Esophagus muscularis mucosa (tissue), 4 donors: Measurements from ENCODE around the gene TRABD2A. TPM values are rescaled to one million over a fixed set of nuclear protein-coding genes. Genes with fewer than 3 reads are reported as not detected.

ENCODE experiments used
- DNase-seq: peaks from one replicate; pipeline ENCODE4 v3.0.0-alpha.2; 2017; ENCODE audit errors: extremely low spot score
- H3K27ac ChIP-seq, 4 donors: fragments of 200-600 bp; sonication (generic); replicated peaks in 1 of 4; 1 replicate in 3 of 4; 2 replicates in 1 of 4; pipeline ENCODE4 v1.5.1; 2016 to 2019; ENCODE audit warnings: mild to moderate bottlenecking in 1 of 4
- H3K27me3 ChIP-seq, 4 donors: fragments of 200-600 bp; sonication (generic); one replicate each; pipeline versions ENCODE4 v1.5.1 to v1.6.0; 2016 to 2019
- H3K36me3 ChIP-seq, 4 donors: fragments of 200-600 bp; sonication (generic); one replicate each; pipeline ENCODE4 v1.5.1; 2016 to 2019
- H3K4me1 ChIP-seq, 4 donors: fragments of 200-600 bp; sonication (generic); one replicate each; pipeline ENCODE4 v1.5.1; 2016 to 2019
- H3K4me3 ChIP-seq, 4 donors: fragments of 200-600 bp; sonication (generic); 1 replicate in 2 of 4; 2 replicates in 2 of 4; pipeline ENCODE4 v1.5.1; 2016 to 2019; ENCODE audit warnings: mild to moderate bottlenecking in 4 of 4, moderate library complexity in 1 of 4
- H3K9me3 ChIP-seq, 4 donors: fragments of 200-600 bp; sonication (generic); 1 replicate in 3 of 4; 2 replicates in 1 of 4; pipeline ENCODE4 v1.5.1; 2016 to 2019
- CTCF ChIP-seq, 3 experiments: fragments of 200-600 bp in 2 of 3; fragments of 450-650 bp in 1 of 3; sonication (generic) in 2 of 3; IDR thresholded peaks; one replicate each; pipeline ENCODE4 v1.5.1; 2017 to 2019; ENCODE audit warnings: antibody characterized with exemption in 3 of 3, mild to moderate bottlenecking in 2 of 3, moderate library complexity in 1 of 3
- EP300 ChIP-seq: sonication (generic); formaldehyde crosslinking; IDR thresholded peaks from one replicate; pipeline ENCODE4 v1.6.1; 2017; ENCODE audit warnings: antibody characterized with exemption
- POLR2A ChIP-seq: fragments of 450-650 bp; IDR thresholded peaks from one replicate; pipeline ENCODE4 v1.6.1; 2017; ENCODE audit warnings: antibody characterized with exemption, moderate library complexity, mild to moderate bottlenecking, low read depth
- POLR2AphosphoS5 ChIP-seq, 2 donors: sonication (generic); formaldehyde crosslinking; IDR thresholded peaks; one replicate each; pipeline ENCODE4 v1.6.1; 2017; ENCODE audit warnings: antibody characterized with exemption in 2 of 2
- WGBS: methylation state at CpG from one replicate; pipeline ENCODE4 v1.1.5; 2018; 5-methylcytosine and 5-hydroxymethylcytosine counted together
- intact Hi-C: fragments of 100-400 bp; cut with DNase I; formaldehyde crosslinking; loops from one replicate; pipeline ENCODE4 v1.15.1; 2023
- total RNA-seq, 4 donors: library from RNA; depleted of rRNA; stranded (reverse); fragments of >200 nt; gene quantifications; one replicate each; pipeline versions ENCODE4 v1.1.0 to v1.2.1, GENCODE V29; 2016

TRABD2A gene
- total RNA-seq, 4 donors from 2014 or later, result 1.2 to 3.0 (median 2.1) TPM

GRCh38 chr2:84782717-84783442 is 98.0 kb downstream of the TRABD2A start:
- WGBS, result 68% methylated on average over 1 of the region's 1 CpG
- no peaks in the 10 kb centered on the region for H3K4me1 ChIP-seq
- intact Hi-C loops, result no loop called here
- no peaks in the 10 kb centered on the region for H3K9me3 ChIP-seq
- H3K4me3 ChIP-seq, result no peak overlapping the region
- no peak for DNase-seq
- no peaks in the 10 kb centered on the region for H3K27me3 ChIP-seq
- TF ChIP-seq POLR2A, result no peak
- TF ChIP-seq CTCF (IDR thresholded peaks at IDR 0.05), result no peak
- no peak for TF ChIP-seq POLR2AphosphoS5 (IDR thresholded peaks at IDR 0.05)
- TF ChIP-seq EP300, result no peak
- H3K36me3 ChIP-seq, result no peaks in the 10 kb centered on the region
- H3K27ac ChIP-seq, result no peak overlapping the region

- Histone ChIP-seq H3K4me1 (no peaks in the 10 kb centered on the region), H3K36me3 (no peaks in the 10 kb centered on the region), H3K27ac (no peak overlapping the region), H3K4me3 (no peak overlapping the region), H3K9me3 (no peaks in the 10 kb centered on the region), H3K27me3 (no peaks in the 10 kb centered on the region)
- WGBS, result 56% methylated on average over 3 of the region's 3 CpGs
- TF ChIP-seq POLR2AphosphoS5 (IDR thresholded peaks at IDR 0.05) (no peak), POLR2A (no peak), CTCF (IDR thresholded peaks at IDR 0.05) (no peak), EP300 (no peak)
- no peak for DNase-seq
- intact Hi-C loops, result no loop called here
Observed at GRCh38 chr2:84781942-84782716, 98.8 kb downstream of the TRABD2A start.

- DNase-seq, result no peak
- intact Hi-C loops, result no loop called here
- TF ChIP-seq CTCF (IDR thresholded peaks at IDR 0.05) (no peak), EP300 (no peak), POLR2A (no peak), POLR2AphosphoS5 (IDR thresholded peaks at IDR 0.05) (no peak)
- Histone ChIP-seq H3K4me3 (no peak overlapping the region), H3K36me3 (no peaks in the 10 kb centered on the region), H3K27ac (no peak overlapping the region), H3K4me1 (no peaks in the 10 kb centered on the region), H3K27me3 (no peaks in the 10 kb centered on the region), H3K9me3 (no peaks in the 10 kb centered on the region)
- WGBS, result 63% methylated on average over 3 of the region's 3 CpGs
Observed at GRCh38 chr2:84779781-84780180, 101.1 kb downstream of the TRABD2A start.

- Histone ChIP-seq H3K4me1 (no peaks in the 10 kb centered on the region), H3K27me3 (no peaks in the 10 kb centered on the region), H3K4me3 (no peak overlapping the region), H3K27ac (no peak overlapping the region), H3K36me3 (no peaks in the 10 kb centered on the region), H3K9me3 (peaks cover 0 to 3% (median 0%) of the 10 kb centered on the region in 4 donors)
- DNase-seq, result no peak
- intact Hi-C loops, result no loop called here
- WGBS, result 79% methylated on average over 1 of the region's 1 CpG
- no peak for TF ChIP-seq POLR2AphosphoS5 (IDR thresholded peaks at IDR 0.05)
- TF ChIP-seq EP300, result no peak
- TF ChIP-seq POLR2A, result no peak
- TF ChIP-seq CTCF (IDR thresholded peaks at IDR 0.05), result no peak
Observed at GRCh38 chr2:84778911-84779690, 101.8 kb downstream of the TRABD2A start.
